SH-SY5Y (cell line): ENCODE results near the gene MAT1A.

Experiments
- GATA2 ChIP-seq: IDR thresholded peaks from 2 replicates; pipeline ENCODE4 v1.6.1; 2011; ENCODE audit warnings: mild to moderate bottlenecking, low read depth, low read length
- GATA3 ChIP-seq: IDR thresholded peaks from 2 replicates; pipeline ENCODE4 v1.6.1; 2011; ENCODE audit warnings: low read depth, mild to moderate bottlenecking, low read length, moderate library complexity

DNA sequence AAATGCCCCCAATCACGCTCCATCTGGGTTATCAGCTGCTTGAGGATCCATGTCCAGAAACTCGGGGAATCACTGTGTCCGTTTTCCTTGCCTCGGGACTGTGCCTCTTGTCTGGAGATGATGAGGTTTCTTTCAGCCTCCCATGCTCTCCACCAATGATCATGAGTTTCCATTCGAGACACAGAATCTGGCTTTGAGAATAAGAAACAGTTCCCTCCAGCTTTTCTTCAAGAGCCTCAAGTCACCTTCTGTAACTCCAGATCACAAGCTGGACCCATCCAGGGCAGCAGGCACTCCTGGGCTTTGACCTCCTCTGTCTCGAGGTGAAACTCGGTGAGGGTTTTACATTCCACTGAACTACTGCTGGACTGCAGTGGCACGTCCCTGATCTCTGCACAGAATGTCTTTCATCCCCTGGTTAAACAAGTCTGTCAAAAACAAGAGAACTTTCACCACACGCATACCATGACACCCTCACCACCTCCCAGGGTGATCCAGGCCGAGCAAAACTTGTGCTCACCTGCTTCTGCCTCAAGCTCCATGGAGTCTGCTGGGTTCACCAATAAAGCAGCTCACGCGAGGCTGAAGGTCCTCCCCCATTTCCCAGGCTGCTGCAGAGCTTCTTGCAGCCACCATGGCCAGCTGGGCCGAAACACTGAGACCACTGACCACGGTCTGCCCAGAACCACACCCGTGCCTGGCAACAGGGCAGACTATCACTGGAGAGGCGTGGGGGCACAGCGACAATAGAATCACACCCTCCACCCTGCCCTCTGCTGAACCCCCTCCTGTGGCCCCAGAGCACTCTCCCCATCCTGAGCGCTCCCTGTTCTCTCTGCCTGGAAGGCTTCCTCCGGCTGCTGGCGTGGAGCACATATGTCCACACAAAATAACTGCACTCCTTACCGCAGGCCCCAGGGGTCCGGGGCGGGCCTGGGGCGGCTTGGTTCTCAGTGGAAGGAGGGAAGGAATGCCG is 25.1 kb downstream of the MAT1A start:
- no peak for TF ChIP-seq GATA3
- TF ChIP-seq GATA2, result no peak
